ENCODE results near the gene LRP2.
"Not testable (repeated sequence)": the region's sequence is repeated elsewhere in the genome, so short reads cannot be mapped to it uniquely, and the experiment has no call there.

Gene LRP2

DNA sequence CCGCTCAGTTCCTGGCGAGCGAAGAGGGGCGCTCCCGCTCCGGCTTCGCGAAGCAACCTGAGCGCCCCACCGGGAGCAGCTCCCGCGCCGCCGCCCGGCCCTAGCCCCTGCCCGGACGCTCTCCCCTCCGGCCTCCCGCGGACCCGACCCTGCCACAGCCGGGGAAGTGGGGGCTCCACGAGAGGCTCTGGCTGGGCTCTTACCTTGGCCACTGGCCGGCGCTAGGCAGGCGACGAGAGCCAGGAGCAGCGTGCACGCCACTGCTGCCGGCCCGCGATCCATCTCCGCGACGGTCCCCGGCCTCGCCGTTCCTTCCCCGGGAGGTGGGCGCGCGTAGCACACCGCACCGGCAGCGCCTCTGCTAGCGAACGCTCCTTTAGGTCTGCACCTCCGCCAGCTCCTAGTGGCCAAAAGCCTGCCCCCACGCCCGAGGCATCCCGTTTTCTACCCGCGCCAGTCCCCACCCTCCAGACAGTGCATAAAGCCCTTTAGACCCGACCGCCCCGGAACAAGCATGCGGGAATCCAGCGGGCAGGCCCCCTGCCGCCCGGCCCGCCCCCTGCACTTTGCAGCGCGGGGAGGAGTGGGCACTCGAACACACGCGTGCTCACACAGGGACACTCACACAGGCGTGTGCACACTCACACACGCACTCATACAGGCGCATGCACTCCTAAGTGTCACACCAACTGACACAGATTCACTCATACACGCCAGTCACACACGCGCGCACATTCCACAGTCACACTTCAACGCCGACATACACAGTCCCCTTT, at the start of gene LRP2:
TSS of gene LRP2 (minus strand) at position 417 of the 776 bp plus-strand sequence. CDS start at position 282, 135 bp downstream.
- no peak for DNase-seq (ENCODE audit: low read depth)

- DNase-seq (ENCODE audit: low read depth), result no peak
These were observed 44.6 kb upstream of the LRP2 start for GRCh38 chr2:169406891-169407290.

DNA sequence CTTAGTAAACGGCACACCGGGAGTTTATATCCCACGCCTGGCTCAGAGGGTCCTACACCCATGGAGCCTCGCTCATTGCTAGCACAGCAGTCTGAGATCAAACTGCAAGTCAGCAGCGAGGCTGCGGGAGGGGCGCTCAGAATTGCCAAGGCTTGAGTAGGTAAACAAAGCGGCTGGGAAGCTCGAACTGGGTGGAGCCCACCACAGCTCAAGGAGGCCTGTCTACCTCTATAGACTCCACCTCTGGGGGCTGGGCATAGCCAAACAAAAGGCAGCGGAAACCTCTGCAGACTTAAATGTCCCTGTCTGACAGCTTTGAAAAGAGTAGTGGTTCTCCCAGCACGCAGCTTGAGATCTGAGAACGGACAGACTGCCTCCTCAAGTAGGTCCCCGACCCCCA, 37.2 kb upstream of the LRP2 start:
- not testable (repeated sequence) for DNase-seq (ENCODE audit: low read depth)

DNA sequence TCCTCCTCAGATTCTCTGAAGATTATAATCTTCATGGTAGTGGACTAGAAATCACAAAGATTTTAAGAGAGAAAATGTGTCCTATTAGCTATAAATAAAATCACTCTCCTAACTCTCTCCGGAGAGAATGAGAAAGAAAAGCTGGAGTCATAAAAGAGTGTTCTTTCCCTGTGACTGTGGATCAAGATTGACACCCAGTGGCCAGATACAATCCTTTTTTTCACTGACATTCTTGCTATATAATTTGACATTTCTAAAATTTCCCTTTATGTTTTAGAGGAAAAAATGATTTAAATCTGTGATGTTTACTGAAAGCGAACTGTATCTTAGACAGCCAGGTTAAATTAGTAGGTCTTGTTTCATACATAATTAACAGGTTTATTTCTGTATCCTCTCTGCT, 35.4 kb upstream of the LRP2 start:
- no peak for DNase-seq (ENCODE audit: low read depth)

DNA sequence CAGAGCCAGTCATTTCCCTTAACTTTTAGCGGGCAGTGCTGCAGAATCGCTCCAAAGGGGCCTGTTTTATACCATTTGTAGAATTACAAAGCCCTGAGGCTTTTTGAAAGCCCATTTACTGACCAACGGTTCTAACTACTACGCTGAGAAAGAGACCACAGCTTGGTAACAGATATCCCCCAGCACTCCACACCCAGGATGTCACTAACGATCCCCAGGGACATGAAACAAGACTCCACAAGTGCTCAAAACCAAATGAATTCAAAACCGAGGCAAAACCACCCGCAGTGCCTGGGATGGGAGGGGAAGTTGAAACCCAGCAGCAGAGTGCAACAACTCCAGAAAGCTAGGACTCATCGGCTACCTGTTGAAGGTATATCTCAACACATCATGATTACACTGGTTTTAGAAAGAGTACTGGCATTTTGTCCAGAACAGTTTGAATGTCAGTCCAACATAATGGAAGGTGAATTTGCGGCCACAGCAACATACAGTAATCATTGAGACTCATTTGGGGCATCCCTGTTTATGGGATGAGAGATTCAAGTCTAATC, 33.6 kb upstream of the LRP2 start:
- no peak for DNase-seq (ENCODE audit: low read depth)

GRCh38 chr2:169393068-169393590, 30.8 kb upstream of the LRP2 start:
- no peak for DNase-seq (ENCODE audit: low read depth)

GRCh38 chr2:169391236-169391635, 28.9 kb upstream of the LRP2 start:
- no peak for DNase-seq (ENCODE audit: low read depth)

GRCh38 chr2:169388161-169388560, 25.8 kb upstream of the LRP2 start:
- DNase-seq (ENCODE audit: low read depth), result no peak

- no peak for DNase-seq (ENCODE audit: low read depth)
These were observed 24.4 kb upstream of the LRP2 start for GRCh38 chr2:169386722-169387121.

- DNase-seq (ENCODE audit: low read depth), result no peak
These were observed 22.5 kb upstream of the LRP2 start for GRCh38 chr2:169384816-169385215.

- no peak for DNase-seq (ENCODE audit: low read depth)
These were observed 10.2 kb upstream of the LRP2 start for GRCh38 chr2:169372561-169372960.

DNA sequence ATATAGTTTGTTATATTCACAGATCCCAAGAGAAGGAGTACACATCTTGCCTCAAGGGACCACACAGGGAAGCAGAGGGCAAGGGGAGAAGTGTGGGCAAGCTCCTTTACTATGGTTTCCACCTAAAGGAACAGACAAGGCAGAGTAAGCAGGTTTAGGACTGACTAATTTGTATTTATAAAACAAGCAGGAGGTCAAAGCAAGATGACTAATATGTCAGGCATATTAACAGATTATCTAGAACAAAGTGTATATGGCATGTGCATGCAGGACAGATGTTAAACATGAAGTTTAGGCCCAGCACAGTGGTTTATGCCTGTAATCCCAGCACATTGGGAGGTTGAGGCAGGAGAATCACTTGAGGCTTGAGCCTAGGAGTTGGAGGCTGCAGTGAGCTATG, 3.7 kb upstream of the LRP2 start:
- no peak for DNase-seq (ENCODE audit: low read depth)

GRCh38 chr2:169365029-169365480, 2.7 kb upstream of the LRP2 start:
- no peak for DNase-seq (ENCODE audit: low read depth)

- no peak for DNase-seq (ENCODE audit: low read depth)
These were observed 1.3 kb upstream of the LRP2 start for GRCh38 chr2:169363560-169364150.

- no peak for DNase-seq (ENCODE audit: low read depth)
These were observed 693 bp upstream of the LRP2 start for GRCh38 chr2:169362894-169363559.

- DNase-seq (ENCODE audit: low read depth), result no peak
These were observed 622 bp downstream of the LRP2 start for GRCh38 chr2:169361706-169362117.

- no peak for DNase-seq (ENCODE audit: low read depth)
These were observed 1.2 kb downstream of the LRP2 start for GRCh38 chr2:169360984-169361705.

- no peak for DNase-seq (ENCODE audit: low read depth)
These were observed 4.3 kb downstream of the LRP2 start for GRCh38 chr2:169358016-169358415.

GRCh38 chr2:169354244-169354643, 8.1 kb downstream of the LRP2 start:
- no peak for DNase-seq (ENCODE audit: low read depth)

DNA sequence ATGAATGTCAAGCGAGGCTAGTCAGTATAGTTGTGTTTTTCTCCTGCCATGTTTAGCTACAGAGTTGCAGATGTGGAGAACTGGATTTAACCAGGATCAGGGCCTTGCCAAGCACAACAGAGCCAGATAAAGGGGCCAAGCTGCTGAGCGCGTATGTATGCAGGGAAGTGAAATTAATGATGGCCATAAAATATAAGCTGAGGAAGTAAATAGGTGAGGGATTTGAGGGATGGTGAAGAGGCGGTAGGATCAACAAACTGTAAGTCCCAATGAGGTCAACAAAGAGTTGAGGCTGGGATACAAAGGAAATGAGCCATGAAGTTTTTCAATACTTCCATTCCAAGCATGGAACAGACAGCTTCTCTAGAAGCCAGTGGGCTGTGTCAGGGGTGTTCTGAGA, 10.6 kb downstream of the LRP2 start:
- DNase-seq (ENCODE audit: low read depth), result no peak

GRCh38 chr2:169349535-169349934, 12.8 kb downstream of the LRP2 start:
- DNase-seq (ENCODE audit: low read depth), result no peak
